GM18505 (cell line): ENCODE results near the gene TUB.

Source experiments
- ATAC-seq: cut with Tn5 transposase; IDR thresholded peaks from one replicate; pipeline ENCODE4 v1.9.1; 2021; ENCODE audit not compliant: unreplicated experiment
- POLR2A ChIP-seq: IDR thresholded peaks from 4 replicates; pipeline ENCODE4 v1.6.1; 2011; ENCODE audit warnings: borderline replicate concordance; ENCODE audit not compliant: insufficient read depth, insufficient read length; ENCODE audit errors: extremely low read depth

TUB gene

GRCh38 chr11:8069771-8070170 is 11.2 kb upstream of the TUB start:
- no peak for TF ChIP-seq POLR2A
- no peak for ATAC-seq

- no peak for ATAC-seq
- no peak for TF ChIP-seq POLR2A
These were observed 10.4 kb upstream of the TUB start for GRCh38 chr11:8070417-8071115.

DNA sequence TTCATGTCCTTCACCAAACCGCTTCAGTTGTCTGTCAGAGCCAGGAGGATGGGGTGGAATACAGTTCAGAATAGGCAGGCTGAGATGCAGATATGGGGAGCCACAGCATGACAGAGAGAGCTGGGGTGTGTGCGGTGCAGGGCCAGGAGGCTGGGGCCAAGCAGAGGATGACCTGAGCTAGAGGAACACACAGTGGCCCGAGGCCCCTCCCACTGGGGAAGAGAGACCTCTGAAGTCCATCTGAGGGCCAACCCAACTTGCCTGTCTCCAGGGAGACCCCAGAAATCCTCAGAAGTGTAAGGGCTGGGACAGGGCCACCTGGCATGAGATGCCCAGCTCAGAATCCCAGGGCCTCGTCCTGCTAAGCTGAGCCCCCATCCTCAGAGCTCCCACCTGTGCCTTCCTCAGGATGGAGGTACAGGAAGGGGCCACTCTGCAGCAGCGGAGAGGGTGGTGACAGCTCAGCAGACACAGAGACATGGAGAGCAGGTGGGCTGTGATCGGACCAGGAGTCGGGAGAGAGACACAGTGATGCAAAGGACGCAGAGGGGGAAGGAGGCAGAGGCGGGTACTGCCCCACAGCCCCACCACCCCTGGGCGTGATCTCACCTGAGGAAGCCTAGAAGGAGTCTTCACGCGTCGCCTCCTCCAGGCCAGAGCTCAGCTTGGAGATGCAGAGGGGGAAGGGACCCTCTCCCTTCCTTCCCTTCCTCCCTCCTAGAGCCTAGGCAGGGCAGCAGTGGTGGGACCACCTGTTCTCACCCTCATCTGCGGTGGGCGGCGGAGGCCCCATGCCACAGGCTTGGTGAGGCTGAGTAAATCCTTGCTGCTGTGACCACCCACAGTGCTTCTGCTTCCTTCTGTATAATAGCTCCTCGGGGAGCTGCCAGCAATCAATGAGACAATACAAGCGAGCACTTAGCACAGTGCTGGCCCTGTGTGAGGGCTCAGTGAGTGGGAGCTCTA is 9.1 kb upstream of the TUB start:
- ATAC-seq: no peak
- no peak for TF ChIP-seq POLR2A

GRCh38 chr11:8075119-8075726 is 5.8 kb upstream of the TUB start:
- no peak for TF ChIP-seq POLR2A
- no peak for ATAC-seq

DNA sequence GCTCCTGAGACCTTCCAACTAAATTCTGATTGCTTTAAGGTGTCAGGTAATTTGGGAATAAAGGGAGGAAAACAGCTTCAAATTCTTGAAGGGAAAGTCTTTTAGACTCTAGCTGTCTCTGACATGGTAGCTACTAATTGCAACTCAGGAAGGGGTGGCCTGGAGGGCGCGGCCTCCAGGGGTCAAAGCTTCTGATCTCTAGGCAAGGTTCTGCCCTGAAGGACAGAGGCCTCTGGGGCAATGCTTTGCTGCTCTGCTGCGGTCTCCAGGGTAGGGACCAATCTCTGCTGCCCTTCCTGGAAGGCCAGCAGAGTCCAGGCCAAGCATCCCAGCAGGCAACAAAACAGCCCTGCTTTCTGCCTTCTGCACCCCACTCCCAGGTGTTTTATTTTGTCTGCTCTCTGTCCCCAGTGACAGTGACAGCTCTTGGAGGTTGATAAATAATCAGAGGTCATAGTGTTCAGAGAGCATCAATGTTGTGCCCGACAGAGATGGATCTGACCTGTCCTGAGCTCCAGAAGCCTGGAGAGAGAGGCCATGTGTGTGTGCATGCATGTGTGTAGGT is 1.8 kb upstream of the TUB start:
- no peak for ATAC-seq
- TF ChIP-seq POLR2A: no peak

DNA sequence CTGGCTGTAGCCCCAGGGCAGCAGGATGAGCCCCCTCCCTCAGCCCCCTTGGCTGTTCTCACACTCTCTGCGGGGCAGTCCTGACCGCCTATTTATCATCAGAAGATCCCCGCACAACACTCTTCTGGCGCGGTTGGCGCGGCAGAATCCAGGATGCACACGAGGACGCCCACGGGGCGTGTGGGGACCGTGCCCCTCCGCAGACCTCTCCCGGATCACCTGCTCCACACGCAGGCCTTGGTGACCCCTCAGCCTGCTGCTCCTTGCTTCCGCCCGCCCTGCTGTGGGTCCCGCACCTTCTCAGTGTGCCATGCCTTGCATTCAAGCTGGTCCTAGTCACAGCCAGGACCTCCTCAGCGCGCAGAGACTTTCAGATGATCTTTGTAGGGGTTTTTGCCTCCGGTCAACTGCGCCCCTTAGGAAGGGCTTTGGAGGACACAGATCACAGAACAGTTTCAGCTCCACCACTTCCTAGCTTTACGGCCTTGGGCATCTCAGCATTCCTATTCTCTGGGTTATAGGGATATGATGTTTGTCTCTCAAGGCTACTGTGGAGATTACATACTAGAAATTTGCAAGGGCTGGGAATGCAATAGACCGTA is 841 bp upstream of the TUB start:
- ATAC-seq: no peak
- TF ChIP-seq POLR2A: no peak

DNA sequence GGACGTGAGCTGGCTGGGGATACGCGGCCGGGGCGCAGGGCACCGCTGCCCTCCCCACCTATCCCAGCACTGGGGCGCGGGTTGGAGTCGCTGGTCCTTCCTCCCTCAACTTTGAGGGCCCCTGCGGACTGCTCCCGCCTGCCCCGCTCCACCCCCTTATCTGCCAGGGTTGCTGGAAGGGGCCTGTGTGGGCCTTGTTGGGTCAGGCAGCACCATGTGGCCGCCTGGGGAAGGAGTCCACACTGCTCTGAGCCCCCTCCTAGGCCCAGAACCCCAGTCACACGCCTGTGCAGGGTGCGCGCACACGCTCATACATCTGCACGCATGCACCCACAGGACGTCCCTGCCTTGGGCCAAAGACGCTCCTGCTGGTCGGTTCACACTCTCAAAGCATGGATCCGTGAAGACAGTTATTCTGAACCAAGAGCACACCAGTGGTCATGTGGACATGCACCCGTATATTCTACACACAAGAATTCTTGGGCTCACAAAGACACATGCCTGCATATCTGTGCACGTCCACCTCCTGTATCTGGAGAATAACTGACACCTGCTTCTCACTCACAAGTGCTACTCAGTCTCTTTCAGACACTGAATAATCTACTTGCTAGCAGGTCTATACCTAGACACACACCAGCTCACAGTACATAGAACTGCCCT is 710 bp downstream of the TUB start:
- TF ChIP-seq POLR2A: no peak
- no peak for ATAC-seq

GRCh38 chr11:8082391-8083087 is 1.5 kb downstream of the TUB start:
- ATAC-seq: no peak
- no peak for TF ChIP-seq POLR2A

DNA sequence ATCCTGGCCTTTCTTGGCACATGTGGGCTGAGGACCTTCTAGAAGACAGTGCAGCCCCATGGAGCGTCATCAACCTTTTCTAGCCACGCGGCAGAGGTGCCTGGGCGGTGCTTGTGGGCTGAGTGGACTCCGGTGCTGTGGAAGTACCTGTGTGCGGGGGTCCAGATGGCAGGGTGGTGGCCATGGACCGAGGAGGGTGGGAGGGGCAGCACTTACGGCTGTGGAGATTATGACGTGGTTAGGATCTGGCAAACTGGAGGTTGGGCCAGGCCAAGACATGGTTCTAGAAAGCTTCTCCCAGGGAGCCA is 2.0 kb downstream of the TUB start:
- TF ChIP-seq POLR2A: no peak
- ATAC-seq: no peak

DNA sequence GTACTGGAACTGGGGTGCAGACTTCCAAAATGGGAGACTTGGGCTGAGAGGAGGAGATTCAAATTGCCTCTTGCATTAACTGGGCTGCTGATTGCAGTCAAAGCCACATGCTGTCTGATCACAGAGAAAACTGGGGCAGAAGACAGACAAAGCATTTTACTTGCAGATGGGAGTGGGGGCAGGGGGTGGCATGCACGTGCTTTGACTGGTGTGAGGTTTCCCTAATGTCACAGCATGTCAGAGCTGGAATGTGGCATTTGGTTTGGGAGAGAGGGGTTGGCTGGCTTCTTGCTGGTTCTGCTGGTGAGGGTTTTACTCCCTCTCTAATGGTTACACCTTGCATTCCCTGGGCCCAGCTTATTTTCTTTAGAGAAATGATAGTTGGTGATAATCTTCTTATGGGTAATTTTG is 2.9 kb downstream of the TUB start:
- ATAC-seq: no peak
- TF ChIP-seq POLR2A: no peak

- TF ChIP-seq POLR2A: no peak
- no peak for ATAC-seq
These were observed 3.3 kb downstream of the TUB start for GRCh38 chr11:8084352-8084751.

DNA sequence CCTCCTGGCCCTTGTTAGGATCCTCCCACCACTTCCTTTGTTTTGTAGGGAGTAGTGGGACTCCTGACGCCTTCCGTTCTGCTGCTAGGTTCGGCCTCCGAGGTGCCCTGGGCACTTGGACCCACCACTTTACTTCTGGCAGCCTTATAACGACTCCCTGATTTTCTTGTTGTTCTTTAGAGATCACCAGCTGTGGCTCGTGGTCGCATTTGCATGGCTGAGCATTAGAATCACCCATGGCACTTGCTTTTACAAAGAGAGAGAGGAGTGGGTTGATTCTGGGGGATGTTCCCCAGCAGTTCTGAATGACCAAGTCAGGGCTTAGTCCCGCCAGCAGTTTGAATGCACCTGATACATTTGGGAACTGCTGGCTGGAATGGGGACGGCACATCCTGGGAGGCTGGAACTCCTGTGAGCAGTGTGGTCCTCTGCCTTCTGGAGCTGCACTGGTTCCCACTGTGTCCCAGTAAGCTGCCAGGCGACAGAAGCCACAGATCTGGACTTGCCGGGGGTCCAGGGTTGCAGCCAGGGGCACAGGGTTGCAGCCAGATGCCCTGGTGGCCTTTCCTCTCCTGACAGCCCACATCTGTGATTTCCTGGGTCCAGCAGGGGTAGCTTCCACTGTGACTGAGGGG is 4.1 kb downstream of the TUB start:
- ATAC-seq: no peak
- no peak for TF ChIP-seq POLR2A
